HG03159 (cell line): ENCODE results near the gene MYDGF.
"Not testable (repeated sequence)": the region's sequence is repeated elsewhere in the genome, so short reads cannot be mapped to it uniquely, and the experiment has no call there.

ENCODE experiments used
- ATAC-seq: cut with Tn5 transposase; IDR thresholded peaks from one replicate; pipeline ENCODE4 v1.9.1; 2021; ENCODE audit warnings: mild to moderate bottlenecking, moderate library complexity; ENCODE audit not compliant: unreplicated experiment

The MYDGF gene

DNA sequence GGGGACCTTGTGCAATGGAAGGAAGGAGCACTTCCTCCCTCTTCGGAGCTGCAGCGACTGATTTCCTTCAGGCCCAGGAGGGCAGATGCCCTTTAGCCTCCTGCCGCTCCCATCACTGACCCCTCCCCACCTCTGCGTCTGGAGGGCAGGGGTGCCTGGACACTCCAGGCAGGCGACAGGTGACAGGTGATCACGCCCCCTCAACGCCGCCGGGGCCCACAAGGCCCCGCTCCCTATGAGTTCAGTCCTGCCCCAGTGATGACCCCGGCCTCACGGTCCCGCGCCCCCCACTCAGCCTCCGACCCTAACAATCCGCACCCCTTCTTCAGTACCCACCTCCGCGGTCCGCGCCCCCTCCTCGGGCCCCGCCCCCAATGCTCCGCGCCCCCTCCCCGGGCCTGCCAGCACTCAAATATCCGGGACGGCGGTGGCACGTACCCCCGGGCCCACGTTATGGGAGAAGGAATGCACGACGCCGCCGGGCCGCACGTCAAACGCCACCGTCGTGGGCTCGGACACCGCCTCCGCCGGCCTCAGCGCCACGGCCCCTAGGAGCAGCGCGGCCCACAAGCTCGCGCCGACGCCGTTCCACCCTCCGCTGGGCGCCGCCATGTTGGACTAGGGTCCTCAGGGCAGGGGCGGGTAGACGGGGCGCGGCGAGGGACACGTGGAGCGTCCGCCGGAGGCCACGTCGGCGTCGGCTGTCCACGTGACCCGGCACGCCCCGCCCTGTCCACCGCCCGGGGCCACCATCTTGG is at the start of gene MYDGF:
TSS of gene MYDGF (minus strand) at position 620 of the 758 bp plus-strand sequence. CDS start at position 612, 8 bp downstream.
- ATAC-seq = peak; percentile 86

DNA sequence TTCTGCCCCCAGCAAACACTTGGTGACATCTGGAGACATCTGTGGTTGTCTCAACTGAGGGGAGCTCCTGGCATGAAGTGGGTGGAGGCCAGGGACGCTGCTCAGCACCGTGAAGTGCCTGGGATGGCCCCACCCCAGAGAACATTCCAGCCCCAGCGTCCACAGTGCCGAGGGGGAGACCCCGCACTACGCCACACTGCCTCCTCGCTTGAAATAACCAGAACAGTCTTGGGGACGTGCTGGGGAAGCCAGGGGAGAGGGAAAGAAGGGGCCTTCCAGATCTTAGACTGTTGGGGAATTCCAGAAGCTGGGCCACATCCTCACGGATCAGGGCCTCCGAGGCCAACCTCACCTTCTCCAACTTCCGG is 49.3 kb upstream of the MYDGF start:
- no peak for ATAC-seq

DNA sequence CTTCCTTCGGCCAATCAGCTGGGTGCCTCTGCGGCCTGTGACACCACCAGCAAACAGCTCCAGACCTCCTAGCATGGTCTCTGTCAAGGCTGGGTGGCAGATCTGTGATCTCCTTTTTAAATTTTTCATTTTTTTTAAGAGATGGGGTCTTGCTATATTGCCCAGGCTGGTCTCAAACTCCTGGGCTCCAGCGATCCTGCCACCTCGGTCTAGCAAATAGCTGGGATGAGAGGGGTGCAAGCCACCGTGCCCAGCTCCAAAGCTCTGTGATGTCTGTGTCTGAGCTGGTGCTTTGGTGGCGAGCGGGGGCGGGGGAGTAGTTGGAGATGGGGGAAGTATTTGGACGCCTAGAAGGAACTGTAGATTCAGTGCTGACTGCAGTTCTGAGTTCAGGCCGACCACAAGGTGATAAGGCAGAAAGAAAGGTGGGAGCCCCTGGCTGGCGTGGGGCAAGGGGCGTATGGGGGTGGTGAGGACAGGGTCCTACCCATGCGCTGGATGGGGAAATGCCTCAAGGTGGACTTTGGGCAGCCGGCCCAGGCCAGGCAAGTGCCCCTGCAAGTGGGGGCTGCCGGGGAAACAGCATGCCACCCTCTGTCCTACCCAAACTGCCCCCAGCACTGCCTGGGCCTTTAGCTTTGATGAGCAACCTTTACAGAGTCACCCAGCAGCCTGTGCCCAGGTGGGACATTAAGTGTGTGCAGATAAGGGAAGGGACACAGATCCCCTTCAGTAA is 48.0 kb upstream of the MYDGF start:
- no peak for ATAC-seq

DNA sequence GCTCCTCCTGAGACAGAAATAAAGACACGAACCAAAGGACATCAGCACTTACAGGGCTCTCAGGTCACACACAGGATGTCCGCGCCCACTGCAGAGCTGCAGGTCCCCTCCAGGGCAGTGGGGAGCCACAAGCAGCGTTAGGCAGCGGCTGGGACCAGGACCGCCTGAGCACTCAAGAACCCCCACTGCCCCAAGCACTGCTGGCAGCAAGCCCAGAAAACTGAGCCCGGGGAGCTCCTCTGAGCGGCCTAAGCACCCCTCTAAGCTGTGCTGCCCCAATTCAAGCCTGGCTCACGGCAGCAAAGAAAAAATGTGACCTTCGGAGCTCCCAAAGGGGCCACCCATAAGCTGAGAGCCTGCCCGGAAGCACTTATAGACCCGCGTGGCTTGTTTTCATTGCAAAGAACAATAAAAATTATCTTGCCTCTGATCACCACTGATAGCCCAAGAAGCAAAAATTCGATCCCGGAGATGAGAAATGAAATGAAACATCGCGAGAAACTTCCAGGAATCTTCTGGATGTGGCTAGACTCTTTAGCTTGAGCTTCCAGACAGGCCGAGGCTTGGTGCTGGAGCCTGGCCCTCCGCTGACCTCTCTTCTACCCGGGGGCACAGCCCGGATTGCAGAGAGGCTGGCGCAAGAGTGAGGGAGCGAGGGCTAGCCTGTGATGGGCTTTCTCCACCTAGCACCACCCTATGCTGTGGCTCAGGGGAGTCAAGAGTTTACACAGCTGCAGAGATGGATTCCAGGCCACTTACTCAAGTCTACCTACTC is 47.2 kb upstream of the MYDGF start:
- no peak for ATAC-seq

DNA sequence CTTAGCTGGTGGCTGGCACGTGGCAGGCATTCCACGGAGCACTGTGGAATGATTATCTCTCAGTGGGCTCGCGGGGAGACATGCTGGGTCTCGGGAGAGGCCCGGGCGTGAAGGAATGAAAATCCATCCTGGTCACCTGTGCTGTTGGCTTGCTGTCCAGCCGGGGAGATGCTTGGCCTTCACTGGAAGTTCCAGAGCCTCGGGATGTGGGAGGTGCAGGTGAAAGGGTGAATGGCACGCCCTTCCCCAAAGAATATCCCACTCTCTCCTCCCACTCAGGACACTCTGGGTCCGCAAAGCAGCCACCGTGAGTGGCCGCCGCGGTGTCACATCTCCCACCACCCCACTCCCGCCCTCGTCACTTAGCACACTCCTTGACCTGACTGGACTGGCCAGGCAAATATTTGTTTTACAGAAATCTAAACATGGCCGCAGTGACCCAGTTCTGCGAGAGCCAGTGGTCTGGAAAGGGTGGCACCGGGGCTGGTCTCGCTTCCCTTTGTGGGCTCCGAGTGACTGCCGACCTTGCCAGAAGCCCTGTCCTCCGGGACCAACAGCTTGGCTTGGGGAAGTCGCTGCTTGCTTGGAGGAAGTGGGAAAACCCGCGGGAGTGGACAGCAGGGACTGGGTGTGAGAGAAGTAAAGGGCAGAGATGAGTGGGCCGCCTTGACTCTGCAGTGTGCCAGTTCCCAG is 45.5 kb upstream of the MYDGF start:
- ATAC-seq = no peak

DNA sequence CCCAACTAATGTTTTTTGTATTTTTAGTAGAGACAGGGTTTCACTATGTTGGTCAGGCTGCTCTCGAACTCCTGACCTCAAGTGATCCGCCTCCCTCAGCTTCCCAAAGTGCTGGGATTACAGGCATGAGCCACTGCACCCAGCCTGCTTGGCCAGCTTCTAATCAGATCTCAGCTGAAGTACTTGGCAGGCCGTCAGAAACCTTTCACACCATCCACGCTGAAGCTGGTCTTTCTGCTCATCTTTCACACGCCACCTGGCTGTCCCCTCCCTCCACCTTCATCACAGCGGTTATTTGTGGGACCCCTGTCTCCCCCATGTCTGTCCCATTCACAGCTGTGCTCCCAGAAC is 45.0 kb upstream of the MYDGF start:
- not testable (repeated sequence) for ATAC-seq

DNA sequence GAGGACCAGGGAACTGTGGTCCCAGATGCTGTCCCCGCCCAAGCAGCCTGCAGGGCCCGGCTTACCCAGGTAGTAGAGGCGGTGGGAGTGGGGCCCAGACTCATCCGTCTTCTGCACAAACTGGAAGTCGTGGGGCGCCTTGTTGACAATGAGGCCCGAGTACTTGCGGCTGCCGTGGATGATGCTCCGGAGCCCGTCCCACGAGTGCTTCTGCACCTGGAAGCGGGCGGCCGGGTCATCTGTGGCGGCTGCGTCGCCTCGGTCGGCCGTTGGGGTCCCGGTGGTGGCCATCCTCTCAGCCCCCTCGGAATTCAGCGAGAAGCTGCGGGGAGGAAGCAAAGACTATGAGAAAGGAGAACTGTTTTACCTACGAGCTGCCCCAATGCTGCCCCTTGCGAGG is 43.9 kb upstream of the MYDGF start:
- no peak for ATAC-seq

DNA sequence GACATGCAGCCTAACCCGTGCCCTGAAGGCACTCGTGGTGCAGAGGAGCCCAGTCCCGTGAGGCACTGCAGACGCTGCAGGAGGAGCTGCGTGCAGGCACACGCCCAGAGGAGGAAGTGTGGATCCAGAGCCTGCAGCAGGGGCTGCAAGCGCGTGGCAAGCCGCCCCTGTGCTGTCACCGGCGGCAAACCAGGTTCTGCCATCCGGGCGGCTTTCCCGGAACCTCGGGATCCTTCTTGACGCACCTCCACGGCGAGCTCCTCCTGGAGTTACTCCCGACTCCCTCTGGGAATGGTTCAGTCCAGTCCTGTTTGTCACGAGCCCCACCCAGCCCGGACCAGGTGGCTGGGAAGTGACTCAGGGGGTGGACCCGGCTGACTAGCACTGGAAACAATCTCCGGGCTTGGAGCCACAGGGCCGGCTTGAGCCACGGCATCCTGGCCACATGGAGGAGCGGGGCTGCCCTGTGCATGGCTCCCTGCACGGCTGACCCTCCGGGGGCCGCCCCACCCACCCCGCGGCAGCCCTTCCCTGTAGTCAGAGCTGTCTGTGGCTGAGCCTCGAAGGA is 43.3 kb upstream of the MYDGF start:
- no peak for ATAC-seq

DNA sequence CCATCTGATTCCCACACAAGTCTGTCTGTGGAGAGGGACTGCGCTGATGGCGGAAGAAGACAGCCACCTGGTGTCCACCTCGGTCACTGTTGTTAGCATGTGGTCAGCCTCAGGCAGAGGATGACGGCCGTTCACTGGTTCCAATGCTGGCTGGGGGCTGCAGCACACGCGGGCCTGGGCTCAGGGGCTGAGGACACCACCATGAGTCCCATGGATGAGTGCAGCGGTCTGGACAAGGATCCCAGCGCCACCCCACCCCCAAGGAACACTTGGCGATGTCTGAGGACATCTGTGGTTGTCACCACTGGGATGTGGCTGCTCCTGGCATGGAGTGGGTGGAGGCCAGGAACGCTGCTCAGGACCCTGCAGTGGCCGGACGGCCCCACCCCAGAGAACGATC is 42.6 kb upstream of the MYDGF start:
- no peak for ATAC-seq

DNA sequence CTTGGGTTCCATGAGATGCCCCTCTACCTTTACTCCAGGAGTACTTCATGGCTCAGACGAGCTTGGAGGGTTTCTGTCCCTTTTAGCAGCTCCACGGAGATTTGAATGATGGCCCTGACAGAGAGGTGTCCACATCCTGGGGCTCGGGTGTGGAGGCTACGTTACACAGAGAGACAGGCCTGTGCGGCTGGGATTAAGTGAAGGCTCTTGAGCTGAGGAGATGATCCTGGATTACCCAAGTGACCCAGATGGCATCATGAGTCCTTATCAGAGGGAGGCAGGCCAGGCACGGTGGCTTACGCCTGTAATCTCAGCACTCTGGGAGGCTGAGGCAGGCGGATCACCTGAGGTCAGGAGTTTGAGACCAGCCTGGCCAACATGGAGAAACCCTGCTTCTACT is 41.1 kb upstream of the MYDGF start:
- ATAC-seq = no peak

DNA sequence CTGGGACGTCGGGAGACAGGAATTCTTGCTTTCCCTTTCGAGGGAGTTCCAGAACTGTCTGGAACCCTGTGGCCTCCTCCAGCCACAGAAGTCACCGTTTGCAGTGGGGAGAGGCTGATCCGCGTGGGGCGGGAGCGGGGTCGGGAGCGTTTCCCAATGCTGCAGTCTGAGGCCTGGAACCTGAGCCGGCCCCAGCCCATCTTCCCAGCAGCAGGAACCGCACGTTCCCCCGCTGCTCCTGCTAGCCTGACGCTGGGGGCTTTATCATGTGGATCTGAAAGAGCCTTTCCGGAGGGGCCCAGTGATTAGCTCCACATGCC is 40.1 kb upstream of the MYDGF start:
- ATAC-seq = no peak

DNA sequence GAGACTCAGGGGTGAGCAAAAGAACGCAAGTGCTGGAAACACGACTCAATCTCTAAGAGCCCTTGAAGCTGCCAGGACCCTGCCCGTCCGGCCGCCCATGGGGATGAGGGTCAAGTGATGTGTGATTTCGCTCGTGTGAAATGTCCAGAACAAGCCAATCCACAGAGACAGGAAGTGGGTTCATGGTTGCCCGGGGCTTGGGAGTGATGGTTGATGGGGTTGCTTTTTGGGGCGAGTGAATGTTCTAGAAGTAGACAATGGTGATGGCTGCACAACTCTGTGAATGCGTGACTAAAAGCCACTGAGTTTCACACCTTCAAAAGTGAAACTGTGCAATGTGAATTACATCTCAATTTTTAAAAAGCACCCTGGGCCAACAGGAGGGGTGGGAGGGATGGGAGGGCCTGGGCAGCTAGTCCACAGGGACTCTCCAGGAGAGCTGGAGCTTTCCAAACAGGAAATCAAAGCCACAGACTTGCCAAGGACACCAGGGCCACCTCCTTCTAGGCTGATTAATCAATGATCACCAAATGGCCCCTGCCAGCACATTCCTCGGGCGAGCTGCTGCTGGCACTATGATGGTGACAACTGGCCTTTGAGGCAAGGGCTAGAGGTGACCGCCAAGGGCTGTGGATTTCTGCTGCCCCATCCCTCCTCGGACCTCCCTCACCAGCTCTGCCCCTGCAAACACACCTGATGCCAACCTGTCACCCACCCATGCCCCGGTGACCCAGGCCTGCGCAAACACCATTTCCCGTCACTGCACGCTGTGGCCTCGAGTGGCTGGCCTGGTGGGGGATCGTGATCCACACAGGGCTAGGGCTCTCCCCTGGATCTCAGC is 39.5 kb upstream of the MYDGF start:
- no peak for ATAC-seq

DNA sequence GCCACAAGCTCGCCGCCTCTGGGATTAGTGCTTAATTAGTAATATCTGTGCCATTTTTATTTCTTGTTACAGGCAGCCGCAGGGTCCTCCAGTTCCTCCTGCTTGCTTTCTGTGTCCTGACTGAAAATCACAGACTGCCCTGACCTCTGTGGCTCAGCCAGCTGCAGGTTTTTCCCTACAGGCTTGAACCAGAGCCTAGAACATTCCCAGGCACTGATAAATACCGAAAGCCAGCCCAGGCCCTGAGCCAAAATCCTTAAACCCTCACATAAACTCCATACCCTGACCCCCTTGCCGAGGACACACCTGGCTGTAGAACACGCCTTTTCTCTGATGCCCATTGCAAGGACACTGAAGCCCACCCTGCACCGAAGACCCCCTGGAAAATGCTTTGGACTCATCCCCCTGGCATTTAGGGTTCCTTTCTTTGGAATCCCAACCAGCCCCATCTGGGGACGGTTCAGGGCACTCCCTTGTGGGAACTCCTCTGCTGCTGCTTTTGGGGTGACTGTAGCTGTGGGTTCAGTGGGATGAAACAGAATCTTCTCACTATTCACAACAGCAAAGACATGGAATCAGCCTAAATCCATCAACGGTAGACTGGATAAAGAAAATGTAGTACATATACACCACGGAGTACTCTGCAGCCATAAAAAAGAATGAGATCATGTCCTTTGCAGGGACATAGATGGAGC is 38.0 kb upstream of the MYDGF start:
- ATAC-seq = no peak

DNA sequence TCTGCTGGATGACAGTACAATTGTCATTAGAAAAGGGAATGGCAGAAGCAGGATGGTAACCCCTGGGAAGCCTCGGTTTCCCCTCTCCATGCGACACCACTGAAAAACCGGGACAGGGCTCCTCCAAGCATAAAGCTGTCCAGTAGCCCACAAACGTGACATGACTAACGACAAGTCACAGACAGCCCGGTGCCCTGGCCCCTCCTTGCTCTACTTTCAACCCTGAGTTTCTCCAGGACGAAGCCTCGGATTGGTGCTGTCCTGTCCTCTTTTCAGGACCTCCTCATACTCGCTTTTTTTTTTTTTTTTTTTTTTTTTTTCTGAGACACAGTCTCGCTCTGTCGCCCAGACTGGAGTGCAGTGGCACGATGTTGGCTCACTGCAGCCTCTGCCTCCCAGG is 37.2 kb upstream of the MYDGF start:
- no peak for ATAC-seq

DNA sequence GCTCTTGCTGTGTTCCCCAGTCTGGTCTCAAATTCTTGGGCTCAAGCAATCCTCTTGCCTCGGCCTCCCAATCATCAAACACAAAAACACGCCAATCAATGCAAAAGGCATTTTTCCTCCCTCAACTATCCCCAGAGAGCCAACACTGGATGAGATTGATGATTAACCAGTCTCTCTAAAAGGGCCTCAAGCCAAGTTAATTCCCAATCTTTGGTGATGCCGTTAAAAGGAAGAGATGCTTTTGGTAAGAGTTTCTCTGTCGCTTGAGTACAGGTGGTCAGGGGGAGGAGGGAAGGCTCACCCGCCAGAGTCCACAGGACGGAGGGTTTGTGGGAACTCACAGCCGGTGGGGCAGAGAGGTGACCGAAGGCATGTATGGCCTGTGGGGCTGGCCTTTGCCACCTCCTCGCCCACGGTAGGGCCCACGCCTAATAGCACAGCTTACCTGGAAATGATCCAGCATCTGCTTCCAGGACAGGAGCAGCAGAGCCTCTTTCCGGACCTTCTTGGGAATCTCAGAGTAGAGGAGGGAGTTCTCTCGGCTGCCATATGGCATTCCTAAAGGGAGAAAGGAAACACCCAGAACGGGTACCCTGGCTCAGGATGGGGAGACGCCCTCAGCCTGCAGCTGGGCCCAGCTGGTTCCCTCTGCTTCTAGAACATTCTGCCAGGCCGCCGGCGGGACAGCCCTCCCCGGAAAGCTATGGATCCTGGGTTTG is 35.4 kb upstream of the MYDGF start:
- ATAC-seq = no peak

DNA sequence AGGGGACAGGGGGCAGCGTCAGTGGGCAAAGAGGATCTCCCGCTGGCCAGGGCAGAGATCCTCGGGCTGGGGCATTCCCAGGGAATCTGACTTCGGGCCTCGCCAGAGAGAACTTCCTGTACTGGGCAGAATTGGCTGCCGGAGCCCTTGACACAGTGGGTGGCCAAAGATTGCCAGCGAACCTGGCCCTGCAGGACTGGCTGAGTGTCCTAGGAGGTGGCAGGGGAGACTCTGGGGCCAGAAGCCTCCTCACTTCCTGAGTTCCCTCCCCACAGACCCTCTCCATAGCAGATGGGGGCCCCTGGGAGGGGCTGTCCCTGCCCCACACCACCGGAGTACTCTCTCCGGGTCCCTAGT is 34.2 kb upstream of the MYDGF start:
- ATAC-seq = no peak

DNA sequence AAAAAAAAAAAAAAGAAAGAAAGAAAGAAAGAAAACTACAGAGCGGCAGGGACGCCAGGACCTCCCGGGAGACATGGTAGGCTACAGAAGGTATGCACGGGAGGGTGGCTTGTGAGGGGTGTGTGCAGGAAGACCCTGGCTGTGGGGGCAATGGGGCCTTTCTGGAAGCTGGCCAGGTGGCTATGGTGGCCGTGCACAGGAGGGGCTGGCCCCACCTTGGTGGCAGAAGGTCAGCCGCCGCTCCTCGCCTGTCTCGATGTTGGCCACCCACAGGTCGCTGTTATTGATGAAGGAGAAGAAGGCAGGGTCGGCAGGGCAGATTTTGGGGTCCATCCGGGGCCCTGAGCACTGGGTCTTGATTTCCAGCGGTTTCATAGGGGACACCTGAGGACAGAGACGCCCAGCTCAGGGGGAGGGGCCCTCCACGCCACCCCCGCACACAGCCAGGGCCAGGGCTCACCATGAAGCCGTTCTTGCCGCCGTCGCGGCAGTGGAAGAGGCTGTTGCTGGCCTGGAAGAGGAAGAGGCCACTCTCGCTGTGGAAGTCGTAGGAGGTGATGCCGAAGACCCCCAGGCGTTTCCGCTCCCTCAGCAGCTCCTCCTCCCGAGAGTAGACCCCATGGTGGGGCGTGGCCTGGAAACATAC is 33.7 kb upstream of the MYDGF start:
- ATAC-seq = no peak

DNA sequence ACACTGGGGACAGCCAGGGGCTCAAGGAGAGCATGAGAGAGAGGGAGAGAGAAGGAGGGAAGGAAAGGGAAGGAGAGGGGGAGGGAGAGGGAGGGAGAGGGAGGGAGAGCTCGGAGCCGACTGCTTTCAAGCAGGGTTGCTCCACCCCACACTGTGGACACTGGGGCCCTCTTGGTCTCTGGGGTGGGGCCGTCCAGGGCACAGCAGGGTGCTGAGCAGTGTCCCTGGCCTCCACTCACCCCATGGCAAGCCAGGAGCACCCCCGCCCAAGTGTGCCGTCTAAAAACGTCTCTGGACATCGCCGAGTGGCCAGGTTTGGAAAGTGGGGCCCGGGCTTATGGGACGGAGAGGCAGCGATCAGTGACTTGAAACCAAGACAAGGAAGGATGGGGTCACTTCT is 32.6 kb upstream of the MYDGF start:
- no peak for ATAC-seq

DNA sequence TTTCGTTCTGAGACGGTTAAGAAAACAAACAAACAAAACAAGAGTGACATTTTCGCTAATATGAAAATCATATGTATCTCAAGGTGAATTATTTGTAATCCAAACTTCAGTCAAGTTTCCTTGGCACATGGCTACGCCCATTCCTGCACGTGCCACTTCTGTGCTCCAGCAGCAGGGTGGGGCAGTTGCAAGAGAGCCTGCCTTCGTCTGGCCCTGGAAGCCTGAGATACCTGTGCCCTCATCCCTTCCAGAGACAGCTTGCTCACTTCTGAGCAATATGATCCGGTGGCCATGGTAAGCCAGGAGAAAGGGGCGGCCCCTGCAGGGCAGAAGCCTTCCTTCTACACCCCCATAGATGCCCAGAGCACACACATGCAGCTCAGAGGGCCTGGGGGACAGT is 31.4 kb upstream of the MYDGF start:
- ATAC-seq = no peak
